Tibial artery (tissue), 4 donors: ENCODE measurements around the gene SIRT6.
A peak's percentile ranks its signal among the peaks of the same experiment; 100 is the strongest.
"Not testable (repeated sequence)": the region's sequence is repeated elsewhere in the genome, so short reads cannot be mapped to it uniquely, and the experiment has no call there.

Experiments used
- DNase-seq, 2 donors: peaks; one replicate each; pipeline ENCODE4 v3.0.0-alpha.2; 2019
- H3K27ac ChIP-seq, 2 donors: fragments of 200-600 bp; sonication (generic) in 1 of 2; 1 replicate in 1 of 2; 2 replicates in 1 of 2; pipeline ENCODE4 v1.5.1; 2018 to 2019; ENCODE audit warnings: mild to moderate bottlenecking in 1 of 2
- H3K27me3 ChIP-seq, 2 donors: fragments of 200-600 bp; sonication (generic) in 1 of 2; one replicate each; pipeline versions ENCODE4 v1.5.1 to v1.6.0; 2016 to 2019
- H3K36me3 ChIP-seq, 3 donors: fragments of 200-600 bp; sonication (generic) in 2 of 3; one replicate each; pipeline ENCODE4 v1.5.1; 2016 to 2019; ENCODE audit warnings: mild to moderate bottlenecking in 2 of 3
- H3K4me1 ChIP-seq, 4 donors: fragments of 200-600 bp; sonication (generic) in 2 of 4; 1 replicate in 3 of 4; 2 replicates in 1 of 4; pipeline ENCODE4 v1.5.1; 2016 to 2019
- H3K4me3 ChIP-seq, 2 donors: fragments of 200-600 bp; sonication (generic) in 1 of 2; 1 replicate in 1 of 2; 2 replicates in 1 of 2; pipeline ENCODE4 v1.5.1; 2018 to 2019; ENCODE audit warnings: mild to moderate bottlenecking in 2 of 2
- H3K9me3 ChIP-seq, 3 donors: fragments of 200-600 bp; sonication (generic) in 1 of 3; one replicate each; pipeline ENCODE4 v1.5.1; 2016 to 2019
- intact Hi-C: fragments of 100-400 bp; cut with DNase I; formaldehyde crosslinking; loops from one replicate; pipeline ENCODE4 v1.15.0; 2023; ENCODE audit warnings: low total_unique reads
- TF ChIP-seq, protein P1 (sequence below), 2 experiments: fragments of 200-600 bp in 1 of 2; fragments of 450-650 bp in 1 of 2; IDR thresholded peaks; one replicate each; pipeline ENCODE4 v1.5.1; 2017 to 2019; ENCODE audit warnings: antibody characterized with exemption in 2 of 2, mild to moderate bottlenecking in 1 of 2, moderate library complexity in 1 of 2

SIRT6 gene

DNA sequence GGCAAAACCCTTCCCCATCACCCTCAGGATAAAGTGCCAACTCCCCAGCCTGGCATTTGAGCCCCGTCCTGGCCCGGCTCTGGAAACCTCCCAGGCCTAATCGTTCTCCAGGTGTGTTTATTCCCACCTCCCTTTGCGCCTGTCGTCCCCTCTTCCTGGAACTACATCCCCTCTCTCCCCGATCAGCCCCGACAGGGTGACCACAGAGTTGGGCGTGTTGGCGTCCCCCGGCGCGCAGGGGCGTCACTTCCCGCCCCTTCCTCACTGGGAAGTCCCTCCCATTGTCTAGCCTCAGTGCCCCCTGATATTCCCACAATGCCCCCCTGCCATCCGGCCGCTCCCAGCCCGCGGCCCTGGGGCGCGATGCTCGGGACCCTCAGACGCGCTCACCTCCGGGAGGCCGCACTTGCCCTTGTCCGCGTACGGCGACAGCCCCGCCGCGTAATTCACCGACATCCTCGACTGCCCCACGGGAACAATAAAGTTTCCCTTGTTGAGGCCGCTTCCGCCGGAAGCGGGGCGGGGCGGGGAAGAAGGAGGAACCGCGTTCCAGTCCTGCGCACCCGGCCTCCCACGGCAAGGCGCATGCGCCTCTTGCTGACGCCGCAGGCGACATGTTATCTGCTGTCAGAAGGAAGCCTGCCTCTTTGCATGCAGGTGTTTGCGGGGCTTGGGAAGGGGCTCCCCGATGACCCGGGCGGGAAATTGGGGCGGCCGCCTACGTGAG, at the start of gene SIRT6, which contains the start of gene ANKRD24:
SIRT6 (minus strand) TSS at position 480 of the 727 bp plus-strand sequence; CDS start at position 456, 24 bp downstream.
ANKRD24 (plus strand) TSS at position 606 of the 727 bp plus-strand sequence. CDS start 3,737 bp downstream, outside the sequence.
- no peaks in the 10 kb centered on the region for H3K9me3 ChIP-seq
- peaks cover 0 to 5% of the 10 kb centered on the region in 2 donors for H3K27me3 ChIP-seq
- intact Hi-C loops = loop anchor here (10.0 kb wide), 1 partner anchor 197 kb away; the partner anchor contains the start of gene EEF2
- peak; percentile 93 to 97 for DNase-seq
- H3K36me3 ChIP-seq = peaks cover 10 to 34% (median 24%) of the 10 kb centered on the region in 3 donors
- peak within 1 kb of the TSS; percentile 76 for H3K27ac ChIP-seq
- TF ChIP-seq, protein P1, sequence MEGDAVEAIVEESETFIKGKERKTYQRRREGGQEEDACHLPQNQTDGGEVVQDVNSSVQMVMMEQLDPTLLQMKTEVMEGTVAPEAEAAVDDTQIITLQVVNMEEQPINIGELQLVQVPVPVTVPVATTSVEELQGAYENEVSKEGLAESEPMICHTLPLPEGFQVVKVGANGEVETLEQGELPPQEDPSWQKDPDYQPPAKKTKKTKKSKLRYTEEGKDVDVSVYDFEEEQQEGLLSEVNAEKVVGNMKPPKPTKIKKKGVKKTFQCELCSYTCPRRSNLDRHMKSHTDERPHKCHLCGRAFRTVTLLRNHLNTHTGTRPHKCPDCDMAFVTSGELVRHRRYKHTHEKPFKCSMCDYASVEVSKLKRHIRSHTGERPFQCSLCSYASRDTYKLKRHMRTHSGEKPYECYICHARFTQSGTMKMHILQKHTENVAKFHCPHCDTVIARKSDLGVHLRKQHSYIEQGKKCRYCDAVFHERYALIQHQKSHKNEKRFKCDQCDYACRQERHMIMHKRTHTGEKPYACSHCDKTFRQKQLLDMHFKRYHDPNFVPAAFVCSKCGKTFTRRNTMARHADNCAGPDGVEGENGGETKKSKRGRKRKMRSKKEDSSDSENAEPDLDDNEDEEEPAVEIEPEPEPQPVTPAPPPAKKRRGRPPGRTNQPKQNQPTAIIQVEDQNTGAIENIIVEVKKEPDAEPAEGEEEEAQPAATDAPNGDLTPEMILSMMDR (IDR thresholded peaks at IDR 0.05) = no peak
- peak within 1 kb of the TSS; percentile 62 to 77 for H3K4me3 ChIP-seq
- H3K4me1 ChIP-seq = peaks cover 0 to 31% (median 21%) of the 10 kb centered on the region in 4 donors

DNA sequence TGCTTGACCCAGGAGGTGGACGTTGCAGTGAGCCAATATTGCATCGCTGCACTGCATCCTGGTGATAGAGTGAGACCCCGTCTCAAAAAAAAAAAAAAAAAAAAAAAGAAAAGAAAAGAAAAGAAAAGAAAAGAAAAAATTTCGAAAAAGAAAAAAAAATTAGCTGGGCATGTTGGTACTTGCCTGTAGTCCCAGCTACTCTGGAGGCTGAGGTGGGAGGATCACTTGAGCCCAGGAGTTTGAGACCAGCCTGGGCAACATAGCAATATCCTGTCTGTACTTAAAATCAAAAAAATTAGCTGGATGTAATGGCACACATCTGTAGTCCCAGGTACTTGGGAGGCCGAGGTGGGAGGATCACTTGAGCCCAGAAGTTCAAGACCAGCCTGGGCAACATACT, 49.8 kb upstream of the SIRT6 start:
- DNase-seq, H3K9me3 ChIP-seq, intact Hi-C loops, H3K4me1 ChIP-seq, H3K36me3 ChIP-seq, H3K4me3 ChIP-seq, H3K27ac ChIP-seq: not testable (repeated sequence)
- H3K27me3 ChIP-seq = peaks cover 0 to 81% of the 10 kb centered on the region in 2 donors

DNA sequence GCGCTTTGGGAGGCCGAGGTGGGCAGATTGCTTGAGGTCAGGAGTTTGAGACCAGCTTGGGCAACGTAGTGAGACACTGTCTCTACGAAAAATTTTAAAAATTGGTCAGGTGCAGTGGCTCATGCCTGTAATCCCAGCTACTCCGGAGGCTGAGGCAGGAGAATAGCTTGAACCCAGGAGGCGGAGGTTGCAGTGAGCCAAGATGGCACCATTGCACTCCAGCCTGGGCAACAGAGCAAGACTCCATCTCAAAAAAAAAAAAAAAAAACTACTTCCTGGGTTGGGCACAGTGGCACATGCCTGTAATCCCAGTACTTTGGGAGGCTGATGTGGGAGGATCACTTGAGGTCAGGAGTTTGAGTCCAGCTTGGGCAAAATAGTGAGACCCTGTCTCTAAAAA, 49.2 kb upstream of the SIRT6 start:
- H3K9me3 ChIP-seq, DNase-seq, H3K27ac ChIP-seq, H3K4me1 ChIP-seq, H3K4me3 ChIP-seq, H3K36me3 ChIP-seq, intact Hi-C loops: not testable (repeated sequence)
- peaks cover 0 to 79% of the 10 kb centered on the region in 2 donors for H3K27me3 ChIP-seq

DNA sequence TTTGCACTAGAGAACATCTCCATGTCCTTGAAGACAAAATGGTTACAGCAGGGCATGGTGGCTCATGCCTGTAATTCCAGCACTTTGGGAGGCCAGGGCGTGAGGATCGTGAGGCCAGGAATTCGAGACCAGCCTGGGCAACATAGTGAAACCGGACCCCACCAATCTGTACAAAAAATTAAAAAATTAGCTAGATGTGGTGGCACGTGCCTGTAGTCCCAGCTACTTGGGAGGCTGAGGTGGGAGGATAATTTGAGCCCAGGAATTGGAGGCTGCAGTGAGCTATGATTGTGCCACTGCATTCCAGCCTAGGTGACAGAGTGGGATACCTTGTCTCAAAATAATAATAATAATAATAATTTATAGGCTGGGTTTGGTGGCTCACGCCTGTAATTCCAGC, 47.9 kb upstream of the SIRT6 start:
- H3K36me3 ChIP-seq, DNase-seq, H3K4me3 ChIP-seq, H3K4me1 ChIP-seq, intact Hi-C loops, H3K27ac ChIP-seq, H3K9me3 ChIP-seq: not testable (repeated sequence)
- peaks cover 0 to 77% of the 10 kb centered on the region in 2 donors for H3K27me3 ChIP-seq

DNA sequence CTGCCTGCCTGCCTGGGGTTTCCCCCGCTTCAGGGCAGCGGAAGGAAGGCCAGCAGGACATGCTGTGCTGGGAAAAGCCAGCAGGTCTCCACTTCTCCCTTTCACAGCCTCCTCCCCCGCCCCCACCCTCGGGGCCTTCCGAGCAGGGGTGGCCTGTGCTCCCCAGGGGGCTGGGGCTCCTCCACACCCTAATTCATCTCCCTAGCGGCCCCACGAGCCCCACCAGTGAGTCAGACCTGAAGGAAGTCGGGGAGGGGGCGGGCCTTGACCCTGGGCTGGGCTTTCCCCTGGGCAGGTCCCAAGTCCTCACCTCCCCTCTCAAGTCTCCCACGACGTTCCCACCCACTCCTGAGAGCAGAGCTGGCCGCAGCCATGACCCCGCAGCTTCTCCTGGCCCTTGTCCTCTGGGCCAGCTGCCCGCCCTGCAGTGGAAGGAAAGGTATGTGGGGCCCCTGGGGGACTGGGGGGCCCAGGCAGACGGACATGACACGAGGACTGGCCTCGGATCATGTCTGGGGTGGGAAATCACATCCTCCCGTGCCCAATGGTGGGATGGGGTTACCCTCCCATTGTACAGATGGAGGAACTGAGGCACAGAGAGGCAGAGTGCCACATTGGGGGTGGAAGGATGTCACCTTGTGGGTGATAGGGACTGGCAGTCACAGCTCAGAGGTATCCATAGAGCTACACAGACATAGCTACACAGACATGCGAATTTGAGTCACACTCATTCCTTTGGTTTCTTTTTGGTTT, 47.0 kb upstream of the SIRT6 start, which contains the start of gene EBI3:
EBI3 (plus strand) TSS at position 345 of the 753 bp plus-strand sequence; CDS start at position 373, 28 bp downstream.
- TF ChIP-seq, protein P1 (IDR thresholded peaks at IDR 0.05) = no peak
- Histone ChIP-seq H3K27me3 (peaks cover 0 to 68% of the 10 kb centered on the region in 2 donors), H3K4me1 (no peaks in the 10 kb centered on the region), H3K9me3 (no peaks in the 10 kb centered on the region), H3K27ac (no peak within 1 kb of the TSS), H3K4me3 (no peak within 1 kb of the TSS), H3K36me3 (no peaks in the 10 kb centered on the region)
- intact Hi-C loops = no loop called here
- DNase-seq = peak in 1 of 2 donors; percentile 27

DNA sequence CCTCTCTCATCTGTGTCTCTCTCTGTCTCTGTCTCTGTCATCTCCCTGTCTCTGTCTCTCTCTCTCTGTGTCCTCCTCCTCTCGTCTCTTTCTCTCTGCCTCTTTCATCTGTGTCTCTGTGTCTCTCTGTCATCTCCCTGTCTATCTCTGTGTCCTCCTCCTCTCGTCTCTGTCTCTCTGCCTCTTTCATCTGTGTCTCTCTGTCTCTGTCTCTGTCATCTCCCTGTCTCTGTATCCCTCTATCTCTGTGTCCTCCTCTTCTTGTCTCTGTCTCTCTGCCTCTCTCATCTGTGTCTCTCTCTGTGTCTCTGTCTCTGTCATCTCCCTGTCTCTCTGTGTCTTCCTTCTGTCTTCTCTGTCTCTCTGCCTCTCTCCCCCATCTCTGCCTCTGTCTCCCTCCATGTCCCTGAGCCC, 46.4 kb upstream of the SIRT6 start:
- no peak for DNase-seq
- H3K4me3 ChIP-seq = no peak overlapping the region
- no peak overlapping the region for H3K27ac ChIP-seq
- intact Hi-C loops = no loop called here
- H3K27me3 ChIP-seq = peaks cover 0 to 62% of the 10 kb centered on the region in 2 donors
- H3K36me3 ChIP-seq = no peaks in the 10 kb centered on the region
- no peaks in the 10 kb centered on the region for H3K4me1 ChIP-seq
- H3K9me3 ChIP-seq = no peaks in the 10 kb centered on the region
- TF ChIP-seq, protein P1 (IDR thresholded peaks at IDR 0.05) = no peak

DNA sequence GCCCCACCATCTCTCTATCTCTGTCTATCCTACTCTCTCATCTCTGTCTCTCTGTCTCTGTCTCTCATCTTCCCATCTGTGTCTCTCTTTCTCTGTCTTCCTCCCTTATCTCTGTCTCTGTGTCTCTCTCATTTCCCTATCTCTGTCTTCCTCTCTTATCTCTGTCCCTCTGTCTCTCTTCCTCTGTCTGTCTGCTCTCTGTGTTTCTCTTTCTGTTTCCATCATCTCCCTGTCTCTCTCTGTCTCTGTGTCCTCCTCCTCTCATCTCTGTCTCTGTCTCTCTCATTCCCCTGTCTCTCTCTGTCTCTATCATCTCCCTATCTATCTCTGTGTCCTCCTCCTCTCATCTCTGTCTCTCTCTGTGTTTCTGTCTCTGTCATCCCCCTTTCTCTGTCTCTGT, 45.4 kb upstream of the SIRT6 start:
- peaks cover 0 to 52% of the 10 kb centered on the region in 2 donors for H3K27me3 ChIP-seq
- no peak overlapping the region for H3K27ac ChIP-seq
- intact Hi-C loops = no loop called here

More for the DNA sequence above, 45.4 kb upstream of the SIRT6 start:
- H3K9me3 ChIP-seq = no peaks in the 10 kb centered on the region
- no peaks in the 10 kb centered on the region for H3K4me1 ChIP-seq
- no peaks in the 10 kb centered on the region for H3K36me3 ChIP-seq
- no peak for DNase-seq
- no peak overlapping the region for H3K4me3 ChIP-seq
- TF ChIP-seq, protein P1 (IDR thresholded peaks at IDR 0.05) = no peak
